ENCODE data around the gene SLC7A4.

DNA sequence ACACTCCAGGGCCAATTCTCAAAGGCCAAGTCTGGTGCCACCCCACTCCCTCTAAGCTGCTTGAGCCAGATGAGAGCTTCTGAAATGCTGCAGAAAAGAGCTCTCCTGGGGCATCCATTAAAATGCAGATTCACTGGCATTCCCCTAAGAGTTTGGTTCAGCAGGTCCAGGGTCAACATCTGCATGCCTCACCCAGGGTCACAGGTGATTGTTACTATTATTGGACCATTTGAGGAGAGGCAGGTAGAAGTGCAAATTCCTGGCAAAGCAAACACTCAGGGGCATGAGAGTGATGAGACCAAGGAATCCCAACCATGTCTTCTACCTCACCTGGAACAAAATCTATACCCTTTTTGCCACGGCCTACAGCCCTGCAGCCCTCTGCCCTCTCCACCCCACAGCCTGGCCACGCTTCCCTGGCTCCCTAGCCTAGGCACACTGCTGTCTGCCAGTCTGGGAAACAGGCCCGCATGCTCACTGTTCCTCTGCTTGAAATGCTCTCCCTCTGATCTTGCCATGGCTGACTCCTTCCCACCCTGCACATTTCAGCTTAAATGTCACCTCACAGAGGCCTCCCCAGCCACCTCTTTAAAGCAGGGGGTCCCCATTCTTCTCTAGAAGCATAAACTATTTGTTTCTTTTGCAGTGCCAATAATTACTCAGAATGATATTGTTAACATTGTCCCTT, 21.8 kb downstream of the SLC7A4 start:
- TF ChIP-seq, protein P1, sequence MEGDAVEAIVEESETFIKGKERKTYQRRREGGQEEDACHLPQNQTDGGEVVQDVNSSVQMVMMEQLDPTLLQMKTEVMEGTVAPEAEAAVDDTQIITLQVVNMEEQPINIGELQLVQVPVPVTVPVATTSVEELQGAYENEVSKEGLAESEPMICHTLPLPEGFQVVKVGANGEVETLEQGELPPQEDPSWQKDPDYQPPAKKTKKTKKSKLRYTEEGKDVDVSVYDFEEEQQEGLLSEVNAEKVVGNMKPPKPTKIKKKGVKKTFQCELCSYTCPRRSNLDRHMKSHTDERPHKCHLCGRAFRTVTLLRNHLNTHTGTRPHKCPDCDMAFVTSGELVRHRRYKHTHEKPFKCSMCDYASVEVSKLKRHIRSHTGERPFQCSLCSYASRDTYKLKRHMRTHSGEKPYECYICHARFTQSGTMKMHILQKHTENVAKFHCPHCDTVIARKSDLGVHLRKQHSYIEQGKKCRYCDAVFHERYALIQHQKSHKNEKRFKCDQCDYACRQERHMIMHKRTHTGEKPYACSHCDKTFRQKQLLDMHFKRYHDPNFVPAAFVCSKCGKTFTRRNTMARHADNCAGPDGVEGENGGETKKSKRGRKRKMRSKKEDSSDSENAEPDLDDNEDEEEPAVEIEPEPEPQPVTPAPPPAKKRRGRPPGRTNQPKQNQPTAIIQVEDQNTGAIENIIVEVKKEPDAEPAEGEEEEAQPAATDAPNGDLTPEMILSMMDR (IDR thresholded peaks at IDR 0.05) = no peak
- TF ChIP-seq POLR2A (IDR thresholded peaks at IDR 0.05) (no peak), POLR2AphosphoS5 (IDR thresholded peaks at IDR 0.05) (no peak)

Data from gastroesophageal sphincter (tissue), 3 donors.